GM18505 (cell line): ENCODE data around the gene INPP5A.
"Not testable (repeated sequence)": the region's sequence is repeated elsewhere in the genome, so short reads cannot be mapped to it uniquely, and the experiment has no call there.

Experiments
- ATAC-seq: cut with Tn5 transposase; IDR thresholded peaks from one replicate; pipeline ENCODE4 v1.9.1; 2021; ENCODE audit not compliant: unreplicated experiment
- POLR2A ChIP-seq: IDR thresholded peaks from 4 replicates; pipeline ENCODE4 v1.6.1; 2011; ENCODE audit warnings: borderline replicate concordance; ENCODE audit not compliant: insufficient read depth, insufficient read length; ENCODE audit errors: extremely low read depth

Gene INPP5A

DNA sequence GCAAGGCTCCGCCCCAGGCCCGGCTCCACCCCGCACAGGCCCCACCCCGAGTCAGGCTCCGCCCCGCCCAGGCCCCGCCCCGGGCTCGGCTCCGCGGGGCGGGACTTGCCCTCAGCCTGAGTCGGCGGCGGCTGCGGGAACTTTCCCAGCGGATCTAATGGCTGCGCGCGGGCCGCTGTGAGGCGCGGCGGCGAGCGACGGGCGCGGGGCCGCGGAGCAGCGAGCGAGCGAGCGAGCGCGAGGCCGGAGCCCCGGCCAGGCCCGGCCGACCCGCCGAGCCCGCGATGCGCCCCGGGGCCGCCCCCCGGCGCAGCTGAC is at the start of gene INPP5A:
Gene INPP5A, plus strand, starts transcription at position 104 of the 318 bp plus-strand sequence. CDS start 310 bp downstream, outside the sequence.
- ATAC-seq: no peak
- peak; percentile 56 for TF ChIP-seq POLR2A

DNA sequence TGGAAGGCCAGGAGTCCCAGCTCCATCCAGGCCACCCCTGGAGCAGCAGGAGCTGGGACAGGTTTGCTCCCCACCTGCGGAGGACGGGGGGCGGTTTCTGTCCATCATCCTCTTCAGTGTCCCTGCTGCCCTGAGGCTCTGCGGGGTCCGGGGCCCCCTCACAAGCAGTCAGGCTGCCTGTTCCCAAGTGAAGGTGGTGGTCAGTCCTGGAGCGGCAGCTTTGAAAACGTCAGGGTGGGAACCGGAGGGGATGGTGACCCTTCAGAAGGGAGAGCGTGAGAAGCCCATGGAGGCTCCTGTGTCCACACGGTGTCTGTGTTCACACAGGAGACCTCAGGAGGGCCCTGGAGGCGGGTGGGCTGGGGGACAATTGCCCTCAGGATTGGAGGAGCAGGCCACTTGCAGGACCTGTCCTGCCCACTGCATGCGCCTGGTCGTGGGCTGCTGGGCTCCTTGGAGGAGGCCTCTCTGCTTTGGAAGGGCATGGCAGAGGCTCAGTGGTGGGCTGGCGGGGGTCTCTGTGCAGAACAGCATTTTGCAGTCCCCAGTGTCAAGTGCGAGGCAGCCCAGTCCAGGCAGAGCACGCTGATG is 49.3 kb upstream of the INPP5A start:
- TF ChIP-seq POLR2A: no peak

GRCh38 chr10:132489053-132489703 is 48.4 kb upstream of the INPP5A start:
- no peak for ATAC-seq
- TF ChIP-seq POLR2A: no peak

More for the DNA sequence above, 49.3 kb upstream of the INPP5A start:
- no peak for ATAC-seq

GRCh38 chr10:132489704-132490534 is 47.7 kb upstream of the INPP5A start:
- TF ChIP-seq POLR2A: no peak
- no peak for ATAC-seq

GRCh38 chr10:132491534-132491933 is 46.1 kb upstream of the INPP5A start:
- ATAC-seq: not testable (repeated sequence)

GRCh38 chr10:132492323-132493025 is 45.1 kb upstream of the INPP5A start:
- no peak for ATAC-seq
- TF ChIP-seq POLR2A: no peak

DNA sequence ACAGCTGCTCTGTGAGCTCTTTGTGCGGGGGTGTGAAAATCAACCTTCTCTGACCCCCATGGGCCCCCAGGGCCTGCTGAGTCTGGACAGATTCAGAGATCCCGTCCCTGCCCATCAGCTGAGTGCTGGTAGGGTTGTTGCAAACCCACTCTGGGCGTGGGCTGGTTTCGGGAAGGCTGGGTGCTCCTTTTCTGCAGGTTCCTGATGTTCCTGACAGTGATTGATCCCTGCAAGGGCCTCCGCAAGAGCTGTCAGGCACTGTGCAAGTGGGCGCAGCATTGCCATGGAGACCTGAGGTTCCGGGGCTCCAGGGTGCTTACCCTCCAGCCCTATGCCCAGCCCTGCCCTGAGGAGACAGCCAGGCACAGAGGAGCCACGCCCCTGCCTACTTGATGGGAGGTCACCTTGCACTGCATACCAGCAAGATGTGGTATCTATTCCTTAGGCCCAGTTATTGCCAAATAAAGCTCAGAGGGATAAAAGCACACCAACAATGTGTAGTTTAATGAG is 44.3 kb upstream of the INPP5A start:
- TF ChIP-seq POLR2A: no peak

DNA sequence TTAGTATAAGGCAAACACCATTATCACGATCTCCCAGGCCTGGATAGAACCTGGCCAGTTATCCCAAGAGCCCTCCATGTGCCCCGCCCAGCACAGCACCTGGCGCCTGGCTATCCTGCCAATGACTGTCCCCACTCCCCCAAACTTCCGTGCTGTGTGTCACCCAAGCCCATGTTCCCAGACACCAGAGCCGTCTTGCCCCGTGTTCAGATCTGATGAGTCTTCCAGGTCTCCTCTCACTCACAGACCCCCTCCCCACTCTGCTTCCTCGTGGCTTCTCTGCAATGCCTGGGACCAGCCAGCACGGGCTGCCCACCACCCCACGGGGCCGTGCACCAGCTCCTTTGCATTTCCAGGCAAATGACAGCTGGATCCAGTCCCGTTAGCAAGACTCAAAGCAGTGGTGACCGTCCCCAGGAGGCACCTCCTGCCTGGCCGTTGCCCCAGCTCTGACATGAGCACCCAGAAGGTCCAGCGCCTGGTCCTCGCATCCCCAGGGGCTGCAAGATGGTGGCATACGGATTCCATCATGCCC is 43.8 kb upstream of the INPP5A start:
- ATAC-seq: no peak
- TF ChIP-seq POLR2A: no peak

More for the DNA sequence above, 44.3 kb upstream of the INPP5A start:
- no peak for ATAC-seq

DNA sequence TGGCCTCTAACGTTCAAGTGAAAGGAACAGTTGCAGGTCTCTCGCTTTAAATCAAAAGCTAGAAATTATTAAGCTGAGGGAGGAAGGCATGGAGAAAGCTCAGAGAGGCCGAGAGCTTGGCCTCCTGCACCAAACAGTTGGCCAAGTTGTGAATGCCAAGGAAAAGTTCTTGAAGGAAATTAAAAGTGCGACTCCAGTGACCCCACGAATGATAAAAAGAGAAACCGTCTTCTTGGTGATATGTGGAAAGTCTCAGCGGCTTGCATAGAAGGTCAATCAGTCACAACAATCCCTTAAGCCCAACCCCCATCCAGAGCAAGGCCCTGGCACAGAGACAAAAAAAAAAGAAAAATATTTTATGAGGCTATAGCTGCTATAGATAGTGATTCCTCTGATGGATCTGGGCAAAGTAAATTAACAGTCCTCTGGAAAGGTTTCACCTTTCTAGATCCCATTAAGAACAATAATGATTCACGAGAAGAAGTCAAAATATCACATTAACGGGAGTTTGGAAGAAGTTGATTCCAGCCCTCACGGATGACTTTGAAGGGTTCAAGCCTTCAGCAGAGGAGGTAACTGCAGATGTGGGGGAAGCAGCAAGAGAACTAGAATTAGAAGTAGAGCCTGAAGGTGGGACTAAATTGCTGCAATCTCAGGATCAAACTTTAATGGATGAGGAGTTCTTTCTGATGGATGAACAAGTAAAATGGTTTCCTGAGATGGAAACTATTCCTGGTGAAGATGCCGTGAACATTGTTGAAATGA is 42.5 kb upstream of the INPP5A start:
- TF ChIP-seq POLR2A: no peak
- ATAC-seq: no peak

DNA sequence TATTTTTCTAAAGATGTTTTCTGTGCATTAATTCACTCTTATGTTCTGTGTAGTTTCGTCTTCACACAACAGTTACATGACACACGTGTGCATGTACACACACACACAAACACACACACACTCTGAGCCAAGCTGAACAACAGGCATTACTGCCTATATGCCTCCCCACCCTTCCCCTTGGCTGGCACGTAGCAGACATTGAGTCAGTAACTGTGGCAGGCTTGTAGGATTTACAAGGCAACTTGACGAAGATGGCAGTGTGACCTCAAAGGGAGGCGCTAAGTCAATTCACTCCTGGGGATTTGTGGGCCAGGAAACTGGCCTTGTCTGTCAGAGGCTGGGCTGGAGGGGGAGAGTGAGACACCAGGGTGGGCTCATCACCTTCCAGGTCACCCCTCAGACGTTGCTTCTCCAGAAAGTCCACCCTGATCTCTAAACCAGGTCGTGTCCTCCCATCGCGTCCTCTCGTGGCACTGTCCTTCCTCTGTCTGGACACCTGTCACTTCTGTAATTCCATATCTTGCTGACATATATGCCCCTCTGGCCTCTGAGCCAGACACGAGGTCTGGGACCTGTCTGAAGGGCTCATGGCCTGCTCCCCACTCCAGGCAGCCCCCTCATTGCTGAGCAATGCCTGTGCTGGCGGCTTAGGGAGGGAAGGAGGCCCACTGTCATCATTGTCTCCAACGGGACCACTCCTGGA is 41.1 kb upstream of the INPP5A start:
- TF ChIP-seq POLR2A: no peak
- no peak for ATAC-seq

GRCh38 chr10:132497063-132497680 is 40.4 kb upstream of the INPP5A start:
- ATAC-seq: no peak
- TF ChIP-seq POLR2A: no peak
